ENCODE data around the gene MDGA2. TPM values are rescaled to one million over a fixed set of nuclear protein-coding genes. Genes with fewer than 3 reads are reported as not detected.

The MDGA2 gene
- polyA plus RNA-seq, 1 of the 3 experiments (the other 2 are of a cell fraction) = not detected

DNA sequence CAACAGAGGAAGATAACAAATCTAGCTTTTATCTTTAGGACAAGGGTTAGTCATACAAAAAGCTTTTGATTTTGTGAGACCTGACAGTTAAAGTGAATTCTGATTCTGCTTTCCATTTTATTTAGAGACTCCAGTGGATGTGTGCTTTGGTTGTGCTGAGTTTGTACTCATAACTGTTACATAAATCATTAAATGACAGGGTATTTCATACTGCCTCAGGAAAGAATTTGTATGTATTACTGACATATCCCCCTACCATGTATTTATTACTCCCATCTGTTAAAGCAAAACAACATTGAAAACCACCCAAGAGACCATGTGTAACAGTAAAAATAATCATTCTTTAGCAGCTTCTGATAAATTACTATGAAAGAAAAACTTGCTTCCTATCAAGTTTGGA is 780.9 kb downstream of the MDGA2 start:
- no peak for TF ChIP-seq NRF1 (IDR thresholded peaks at IDR 0.05; ENCODE audit: low read depth, low read length)
- TF ChIP-seq RXRA (IDR thresholded peaks at IDR 0.05; ENCODE audit: borderline replicate concordance, low read depth) = no peak
- no peak for TF ChIP-seq NFIC (IDR thresholded peaks at IDR 0.05; ENCODE audit: borderline replicate concordance)
- no peak for TF ChIP-seq GATA2 (CRISPR knock-in tag; IDR thresholded peaks at IDR 0.05)
- TF ChIP-seq TCF12 (IDR thresholded peaks at IDR 0.05) = no peak
- TF ChIP-seq, protein P1, sequence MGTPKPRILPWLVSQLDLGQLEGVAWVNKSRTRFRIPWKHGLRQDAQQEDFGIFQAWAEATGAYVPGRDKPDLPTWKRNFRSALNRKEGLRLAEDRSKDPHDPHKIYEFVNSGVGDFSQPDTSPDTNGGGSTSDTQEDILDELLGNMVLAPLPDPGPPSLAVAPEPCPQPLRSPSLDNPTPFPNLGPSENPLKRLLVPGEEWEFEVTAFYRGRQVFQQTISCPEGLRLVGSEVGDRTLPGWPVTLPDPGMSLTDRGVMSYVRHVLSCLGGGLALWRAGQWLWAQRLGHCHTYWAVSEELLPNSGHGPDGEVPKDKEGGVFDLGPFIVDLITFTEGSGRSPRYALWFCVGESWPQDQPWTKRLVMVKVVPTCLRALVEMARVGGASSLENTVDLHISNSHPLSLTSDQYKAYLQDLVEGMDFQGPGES (IDR thresholded peaks at IDR 0.05; ENCODE audit: low read depth, low read length) = no peak
- no peak for TF ChIP-seq SIN3A (IDR thresholded peaks at IDR 0.05; ENCODE audit: borderline replicate concordance, low read depth, low read length)
- no peak for TF ChIP-seq TAF1 (IDR thresholded peaks at IDR 0.05; ENCODE audit: borderline replicate concordance, low read depth, low read length)
- TF ChIP-seq, protein P2, sequence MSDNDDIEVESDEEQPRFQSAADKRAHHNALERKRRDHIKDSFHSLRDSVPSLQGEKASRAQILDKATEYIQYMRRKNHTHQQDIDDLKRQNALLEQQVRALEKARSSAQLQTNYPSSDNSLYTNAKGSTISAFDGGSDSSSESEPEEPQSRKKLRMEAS (IDR thresholded peaks at IDR 0.05; ENCODE audit: low read depth) = no peak
- no peak for TF ChIP-seq EZH2phosphoT487 (IDR thresholded peaks at IDR 0.05; ENCODE audit: borderline replicate concordance, low read depth)
- Histone ChIP-seq H3K27ac (ENCODE audit: low read depth in 2 of 2, low read length in 1 of 2) (no peak overlapping the region), H3K9me3 (no peaks in the 10 kb centered on the region), H3K36me3 (replicated peaks in 1 of 2; ENCODE audit: control insufficient read depth in 1 of 2, insufficient read depth in 2 of 2, low read length in 1 of 2) (no peaks in the 10 kb centered on the region), H3K9me2 (no peaks in the 10 kb centered on the region), H3K27me3 (ENCODE audit: insufficient read depth) (no peaks in the 10 kb centered on the region), H3K9ac (no peak overlapping the region), H2AFZ (ENCODE audit: low read depth) (no peak overlapping the region), H3F3A (replicated peaks; ENCODE audit: insufficient read depth) (no peaks in the 10 kb centered on the region), H3K4me2 (no peak overlapping the region), H3K4me3 (ENCODE audit: low read depth in 2 of 2, low read length in 1 of 2) (no peak overlapping the region), H3K4me1 (ENCODE audit: control insufficient read depth in 1 of 2, insufficient read depth in 2 of 2, low read depth in 1 of 2, low read length in 1 of 2) (no peaks in the 10 kb centered on the region), H4K20me1 (ENCODE audit: insufficient read depth) (no peaks in the 10 kb centered on the region), H3K79me2 (ENCODE audit: insufficient read depth) (no peaks in the 10 kb centered on the region)
- ChIA-PET POLR2A (no interaction called here), CTCF (no interaction called here)
- no peak for DNase-seq

DNA sequence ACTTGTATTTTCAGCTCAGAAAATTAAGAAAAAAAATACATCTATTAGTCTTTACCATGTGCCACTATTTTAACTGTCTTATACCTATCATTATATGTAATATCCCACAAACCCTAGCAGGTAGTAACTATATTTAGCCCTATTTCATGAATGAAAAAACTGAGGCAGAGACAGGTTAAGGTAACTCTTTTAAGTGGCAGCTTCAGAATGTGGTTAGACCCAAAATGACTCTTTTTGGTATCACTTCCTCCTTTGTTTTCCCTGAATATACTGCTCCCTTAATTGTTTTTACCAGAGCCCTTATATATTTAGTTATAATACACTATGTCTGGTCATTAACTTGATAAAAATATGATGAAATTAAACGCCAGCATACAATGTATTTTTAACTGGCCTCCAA is 788.3 kb downstream of the MDGA2 start:
- no peaks in the 10 kb centered on the region for H3K9me3 ChIP-seq
- H3F3A ChIP-seq (replicated peaks; ENCODE audit: insufficient read depth) = no peaks in the 10 kb centered on the region
- H4K20me1 ChIP-seq (ENCODE audit: insufficient read depth) = no peaks in the 10 kb centered on the region
- no peaks in the 10 kb centered on the region for H3K36me3 ChIP-seq (replicated peaks in 1 of 2; ENCODE audit: control insufficient read depth in 1 of 2, insufficient read depth in 2 of 2, low read length in 1 of 2)
- DNase-seq = no peak
- H3K79me2 ChIP-seq (ENCODE audit: insufficient read depth) = no peaks in the 10 kb centered on the region
- no peak overlapping the region for H3K9ac ChIP-seq
- TF ChIP-seq FOXJ3 (CRISPR knock-in tag; IDR thresholded peaks at IDR 0.05) (no peak), RFX5 (IDR thresholded peaks at IDR 0.05; ENCODE audit: low read length) (no peak), EP300 (IDR thresholded peaks at IDR 0.05; ENCODE audit: borderline replicate concordance in 1 of 2, low read depth in 1 of 2, low read length in 1 of 2) (no peak), TEAD4 (IDR thresholded peaks at IDR 0.05; ENCODE audit: borderline replicate concordance, insufficient read depth) (no peak), FOXM1 (IDR thresholded peaks at IDR 0.05; ENCODE audit: low read depth) (no peak), NRF1 (IDR thresholded peaks at IDR 0.05; ENCODE audit: low read depth, low read length) (no peak), CHD2 (IDR thresholded peaks at IDR 0.05; ENCODE audit: low read length, partially characterized antibody) (no peak)
- TF ChIP-seq, protein P3, sequence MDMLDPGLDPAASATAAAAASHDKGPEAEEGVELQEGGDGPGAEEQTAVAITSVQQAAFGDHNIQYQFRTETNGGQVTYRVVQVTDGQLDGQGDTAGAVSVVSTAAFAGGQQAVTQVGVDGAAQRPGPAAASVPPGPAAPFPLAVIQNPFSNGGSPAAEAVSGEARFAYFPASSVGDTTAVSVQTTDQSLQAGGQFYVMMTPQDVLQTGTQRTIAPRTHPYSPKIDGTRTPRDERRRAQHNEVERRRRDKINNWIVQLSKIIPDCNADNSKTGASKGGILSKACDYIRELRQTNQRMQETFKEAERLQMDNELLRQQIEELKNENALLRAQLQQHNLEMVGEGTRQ (IDR thresholded peaks at IDR 0.05; ENCODE audit: borderline replicate concordance, low read depth, low read length) = no peak
- 9% methylated on average over 1 of the region's 1 CpG for WGBS (ENCODE audit: low lambda C conversion rate)
- no peak overlapping the region for H3K4me3 ChIP-seq (ENCODE audit: low read depth in 2 of 2, low read length in 1 of 2)
- H3K27me3 ChIP-seq (ENCODE audit: insufficient read depth) = no peaks in the 10 kb centered on the region
- H3K27ac ChIP-seq (ENCODE audit: low read depth in 2 of 2, low read length in 1 of 2) = no peak overlapping the region
- ChIA-PET CTCF (no interaction called here), POLR2A (no interaction called here)
- no peak overlapping the region for H2AFZ ChIP-seq (ENCODE audit: low read depth)
- no peak overlapping the region for H3K4me2 ChIP-seq
- no peaks in the 10 kb centered on the region for H3K4me1 ChIP-seq (ENCODE audit: control insufficient read depth in 1 of 2, insufficient read depth in 2 of 2, low read depth in 1 of 2, low read length in 1 of 2)
- H3K9me2 ChIP-seq = no peaks in the 10 kb centered on the region

Data from SK-N-SH (cell line).